OCI-LY7 (cell line): ENCODE measurements around the gene ZNF143.

Experiments used
- CTCF ChIP-seq: fragments of 200-600 bp; sonication (generic); conservative IDR thresholded peaks from 2 replicates; pipeline ENCODE4 v1.5.1; 2014; ENCODE audit warnings: mild to moderate bottlenecking, antibody characterized with exemption, low read length, moderate library complexity, mixed read lengths
- EZH2phosphoT487 ChIP-seq: fragments of 200-600 bp; sonication (generic); IDR thresholded peaks from 2 replicates; pipeline ENCODE4 v1.6.1; 2018; ENCODE audit warnings: low read depth, borderline replicate concordance, mild to moderate bottlenecking, mixed run types, antibody characterized with exemption, low read length, moderate library complexity, mixed read lengths

- no peak for TF ChIP-seq CTCF
- TF ChIP-seq EZH2phosphoT487 = no peak
These were observed 51.7 kb downstream of the ZNF143 start for GRCh38 chr11:9512370-9513019.
